ENCODE results near the gene POLR1A. TPM values are rescaled to one million over a fixed set of nuclear protein-coding genes. Genes with fewer than 3 reads are reported as not detected.

POLR1A gene
- total RNA-seq, 4 donors from 2014 or later, result 11.8 to 20.2 (median 16.2) TPM

- DNase-seq, result no peak
- H3K4me1 ChIP-seq, result peaks cover 0 to 7% (median 0%) of the 10 kb centered on the region in 3 donors
- no peaks in the 10 kb centered on the region for H3K9me3 ChIP-seq
- H3K27me3 ChIP-seq, result no peaks in the 10 kb centered on the region
- H3K36me3 ChIP-seq, result peaks cover under 1 to 100% (median 26%) of the 10 kb centered on the region in 3 donors
- H3K4me3 ChIP-seq, result no peak overlapping the region
- no peak overlapping the region for H3K27ac ChIP-seq
- TF ChIP-seq POLR2A (IDR thresholded peaks at IDR 0.05), result no peak
- TF ChIP-seq CTCF (IDR thresholded peaks at IDR 0.05), result no peak
- intact Hi-C loops (cut with DNase I), result no loop called here
- WGBS, 2 donors, result 88 to 94% methylated on average over 5 of the region's 5 CpGs
These were observed 55.4 kb downstream of the POLR1A start for GRCh38 chr2:86050301-86050700.

- intact Hi-C loops (cut with DNase I), result no loop called here
- Histone ChIP-seq H3K4me3 (no peak overlapping the region), H3K9me3 (no peaks in the 10 kb centered on the region), H3K4me1 (peaks cover 0 to 7% (median 0%) of the 10 kb centered on the region in 3 donors), H3K36me3 (peaks cover 9 to 100% (median 31%) of the 10 kb centered on the region in 3 donors), H3K27me3 (no peaks in the 10 kb centered on the region), H3K27ac (no peak overlapping the region)
- TF ChIP-seq CTCF (IDR thresholded peaks at IDR 0.05) (no peak), POLR2A (IDR thresholded peaks at IDR 0.05) (no peak)
- 100% methylated on average over 1 of the region's 1 CpG; no CpG with 5 or more reads in 1 of the 2 donors for WGBS, 2 donors
- DNase-seq, result no peak
These were observed 56.2 kb downstream of the POLR1A start for GRCh38 chr2:86049529-86049928.

- Histone ChIP-seq H3K36me3 (peaks cover 11 to 100% (median 33%) of the 10 kb centered on the region in 3 donors), H3K4me3 (no peak overlapping the region), H3K9me3 (no peaks in the 10 kb centered on the region), H3K27me3 (no peaks in the 10 kb centered on the region), H3K27ac (peak overlapping the region in 2 of 4 donors; percentile 1 to 11), H3K4me1 (peaks cover 0 to 7% (median 0%) of the 10 kb centered on the region in 3 donors)
- DNase-seq, result no peak
- intact Hi-C loops (cut with DNase I), result no loop called here
- no peak for TF ChIP-seq CTCF (IDR thresholded peaks at IDR 0.05)
- 56 to 85% methylated on average over 9 to 10 of the region's 11 CpGs for WGBS, 2 donors
These were observed 56.8 kb downstream of the POLR1A start for GRCh38 chr2:86048888-86049287.

- H3K9me3 ChIP-seq, result no peaks in the 10 kb centered on the region
- peaks cover 15 to 100% (median 36%) of the 10 kb centered on the region in 3 donors for H3K36me3 ChIP-seq
- TF ChIP-seq CTCF (IDR thresholded peaks at IDR 0.05) (no peak), POLR2A (IDR thresholded peaks at IDR 0.05) (no peak)
- H3K4me1 ChIP-seq, result peaks cover 0 to 7% (median 0%) of the 10 kb centered on the region in 3 donors
- intact Hi-C loops (cut with DNase I), result no loop called here
- WGBS, 2 donors, result 94 to 100% methylated on average over 1 to 2 of the region's 3 CpGs
- no peak overlapping the region for H3K27ac ChIP-seq
- H3K27me3 ChIP-seq, result no peaks in the 10 kb centered on the region
- H3K4me3 ChIP-seq, result no peak overlapping the region
- no peak for DNase-seq
These were observed 57.3 kb downstream of the POLR1A start for GRCh38 chr2:86048383-86048701.

GRCh38 chr2:86047575-86048382 lies 57.9 kb downstream of the POLR1A start:
- Histone ChIP-seq H3K9me3 (no peaks in the 10 kb centered on the region), H3K36me3 (peaks cover 17 to 100% (median 40%) of the 10 kb centered on the region in 3 donors), H3K4me1 (peaks cover 0 to 7% (median 0%) of the 10 kb centered on the region in 3 donors), H3K4me3 (no peak overlapping the region), H3K27me3 (no peaks in the 10 kb centered on the region), H3K27ac (no peak overlapping the region)
- DNase-seq, result no peak
- intact Hi-C loops (cut with DNase I), result no loop called here
- 91 to 92% methylated on average over 7 to 8 of the region's 8 CpGs for WGBS, 2 donors
- TF ChIP-seq POLR2A (IDR thresholded peaks at IDR 0.05) (no peak), CTCF (IDR thresholded peaks at IDR 0.05) (no peak)
